GM18867 (cell line): Measurements from ENCODE around the gene SYT12.

ENCODE experiments used
- ATAC-seq: cut with Tn5 transposase; IDR thresholded peaks from one replicate; pipeline ENCODE4 v1.9.1; 2021; ENCODE audit warnings: mild to moderate bottlenecking, moderate library complexity; ENCODE audit not compliant: unreplicated experiment

The SYT12 gene

GRCh38 chr11:67027483-67027930 is 4.6 kb downstream of the SYT12 start:
- ATAC-seq: peak; percentile 13

DNA sequence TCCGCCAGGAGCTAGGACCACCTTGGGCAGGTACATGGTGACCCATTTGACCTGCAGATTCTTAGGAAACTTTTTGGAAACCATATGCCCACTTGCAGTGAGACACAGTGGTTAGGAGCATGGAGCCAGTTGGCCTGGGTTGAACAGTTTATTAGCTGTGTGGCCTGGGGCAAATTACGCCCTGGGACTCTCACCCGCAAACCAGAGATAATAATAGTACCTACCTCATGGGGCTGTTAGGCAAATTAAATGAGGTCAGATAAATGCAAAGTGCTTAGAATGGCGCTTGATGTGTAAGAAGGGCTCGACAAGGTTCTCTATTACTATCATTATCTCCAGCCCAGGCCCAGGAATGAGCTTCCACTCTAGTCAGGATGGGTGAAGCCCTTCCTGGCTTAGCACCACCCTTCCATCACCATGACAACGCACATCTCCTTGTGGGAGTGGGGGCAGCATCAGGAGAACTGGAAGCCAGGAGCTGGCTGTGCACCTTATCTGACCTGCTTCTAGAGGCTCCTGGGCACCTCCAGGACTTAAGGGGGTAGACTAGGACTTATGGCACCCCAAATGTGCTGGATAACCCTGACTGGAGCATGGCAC is 5.1 kb downstream of the SYT12 start:
- peak; percentile 74 for ATAC-seq

GRCh38 chr11:67029146-67029545 is 6.2 kb downstream of the SYT12 start:
- ATAC-seq: no peak

DNA sequence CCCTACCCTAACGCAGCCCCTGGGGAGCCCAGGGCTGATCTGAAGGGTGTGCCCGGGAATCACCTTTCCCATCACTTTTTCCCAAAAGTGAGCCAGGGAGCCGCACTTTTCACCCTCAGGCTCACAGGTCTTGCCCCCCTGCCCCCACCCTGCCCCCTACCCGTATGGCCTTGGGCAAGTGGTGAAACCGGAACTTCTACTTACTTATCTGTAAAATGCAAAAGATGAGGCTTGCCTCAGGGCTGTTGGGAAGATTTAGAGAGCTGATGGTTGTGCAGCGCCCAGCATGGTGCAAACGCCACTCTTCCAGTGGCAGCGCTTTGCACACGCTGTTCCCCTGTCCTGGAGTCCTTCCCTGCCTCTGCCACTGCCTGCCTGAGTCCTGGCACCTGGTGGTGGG is 8.0 kb downstream of the SYT12 start:
- no peak for ATAC-seq

DNA sequence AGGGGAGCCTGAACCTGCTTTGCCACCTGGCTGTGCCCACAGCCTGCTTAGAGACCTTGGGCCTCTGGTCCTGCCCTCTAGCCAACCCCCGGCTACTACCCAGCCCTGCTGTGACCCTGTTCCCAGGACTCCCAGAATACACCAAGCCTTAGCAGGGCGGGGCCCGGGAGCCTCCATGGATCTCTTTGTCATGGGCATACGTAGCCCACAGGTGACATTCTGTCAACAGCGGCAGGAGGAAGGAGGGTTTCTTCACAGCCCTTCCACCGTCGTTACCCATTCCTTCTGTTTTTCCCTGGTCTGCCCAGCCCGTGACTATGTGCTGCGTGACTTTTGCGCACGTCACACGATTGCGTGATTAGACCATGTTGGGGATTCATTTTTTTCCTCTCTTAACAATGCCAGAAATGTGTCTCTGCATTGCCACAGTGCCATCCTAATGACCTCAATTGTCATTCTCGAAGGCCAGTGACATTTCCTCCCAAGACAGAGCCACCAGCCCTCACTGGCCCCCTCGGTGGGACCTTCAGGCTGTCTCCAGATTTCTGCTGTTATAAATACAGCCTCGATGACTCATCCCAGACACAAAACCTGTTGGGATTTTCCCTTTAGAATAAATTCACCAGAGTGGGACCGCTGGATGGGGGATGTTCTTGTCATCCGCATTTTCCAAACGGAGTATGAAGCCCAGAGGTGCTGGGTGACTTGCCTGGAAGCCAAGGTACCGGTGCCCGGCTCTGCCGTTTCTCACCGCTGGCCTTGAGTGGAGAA is 9.0 kb downstream of the SYT12 start:
- ATAC-seq: no peak

GRCh38 chr11:67032830-67033551 is 10.1 kb downstream of the SYT12 start:
- no peak for ATAC-seq

DNA sequence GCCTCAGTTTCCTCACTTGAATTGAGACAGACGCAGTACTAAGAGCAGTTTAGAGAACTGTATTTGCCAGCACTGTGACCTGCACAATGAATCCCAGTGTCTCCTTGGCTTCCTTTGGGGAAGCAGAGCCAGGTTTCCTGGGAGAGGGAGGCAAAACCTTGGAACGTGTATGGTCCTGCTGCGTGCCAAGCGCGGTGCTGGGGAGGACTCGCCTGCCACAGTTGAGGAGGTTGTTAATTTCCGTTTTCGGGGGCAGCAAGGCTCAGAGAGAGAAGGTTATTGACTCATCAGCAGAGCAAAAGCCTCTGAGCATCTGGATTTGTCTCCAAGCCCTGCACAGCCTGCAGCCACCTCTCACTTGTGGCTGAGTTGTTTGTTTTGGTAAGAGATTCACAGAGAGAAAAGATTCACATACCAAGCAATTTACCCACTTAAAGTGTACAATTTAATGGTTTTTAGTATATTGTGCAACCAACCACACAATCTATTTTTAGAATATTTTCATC is 10.8 kb downstream of the SYT12 start:
- ATAC-seq: no peak

DNA sequence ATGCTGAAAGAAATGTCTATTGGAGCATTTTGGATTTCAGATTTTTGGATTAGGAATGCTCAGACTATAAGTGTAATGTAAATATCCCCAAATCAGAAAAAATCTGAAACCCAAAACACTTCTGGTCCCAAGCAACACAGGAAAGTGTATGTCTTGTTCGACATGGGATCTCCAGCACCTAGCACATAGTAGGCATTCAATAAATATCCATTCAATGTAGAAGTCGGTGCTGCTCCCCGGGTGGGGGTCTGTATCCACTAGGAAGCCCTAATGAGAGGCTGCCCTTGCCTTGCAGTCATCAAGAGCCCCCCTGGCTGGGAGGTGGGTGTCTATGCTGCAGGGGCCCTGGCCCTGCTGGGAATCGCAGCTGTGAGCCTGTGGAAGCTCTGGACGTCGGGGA is 11.4 kb downstream of the SYT12 start:
- no peak for ATAC-seq

DNA sequence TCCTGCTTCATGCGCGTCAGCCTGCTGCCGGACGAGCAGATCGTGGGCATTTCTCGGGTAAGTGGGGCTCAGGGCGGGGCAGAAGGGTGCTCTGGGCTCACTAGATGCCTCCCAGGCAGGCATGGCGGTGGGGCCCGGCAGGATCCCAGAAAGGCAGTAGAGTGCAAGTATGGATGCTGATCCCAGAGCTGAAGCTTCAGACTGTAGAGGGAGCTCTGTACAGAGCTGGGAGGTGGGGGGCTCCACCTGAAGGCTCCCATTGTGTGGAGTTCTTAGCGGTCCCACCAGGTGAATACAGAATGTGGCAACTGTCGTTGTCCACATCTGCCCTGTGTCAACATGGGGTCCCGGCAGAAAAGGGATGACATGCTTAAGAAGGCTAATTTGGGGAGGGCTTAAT is 17.2 kb downstream of the SYT12 start:
- no peak for ATAC-seq

DNA sequence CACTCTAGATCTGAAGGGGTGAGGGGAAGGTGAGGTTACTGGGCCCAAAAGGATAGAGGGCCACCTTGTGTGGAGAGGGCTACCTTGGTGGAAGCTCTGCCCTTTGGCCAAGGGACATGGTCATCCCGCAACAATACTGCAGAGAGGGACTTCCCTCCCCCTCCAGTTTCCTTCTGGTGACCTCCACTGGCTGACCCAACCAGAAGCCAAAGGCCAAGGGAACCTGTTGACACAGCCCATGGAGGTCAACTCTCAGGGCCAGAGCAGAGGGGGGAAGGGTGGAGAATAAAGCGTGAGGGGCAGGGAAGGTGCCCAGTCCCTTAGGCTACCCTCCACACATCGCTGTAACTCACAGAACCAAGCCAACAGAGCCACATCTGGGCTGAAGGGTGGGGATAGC is 18.7 kb downstream of the SYT12 start:
- ATAC-seq: no peak

DNA sequence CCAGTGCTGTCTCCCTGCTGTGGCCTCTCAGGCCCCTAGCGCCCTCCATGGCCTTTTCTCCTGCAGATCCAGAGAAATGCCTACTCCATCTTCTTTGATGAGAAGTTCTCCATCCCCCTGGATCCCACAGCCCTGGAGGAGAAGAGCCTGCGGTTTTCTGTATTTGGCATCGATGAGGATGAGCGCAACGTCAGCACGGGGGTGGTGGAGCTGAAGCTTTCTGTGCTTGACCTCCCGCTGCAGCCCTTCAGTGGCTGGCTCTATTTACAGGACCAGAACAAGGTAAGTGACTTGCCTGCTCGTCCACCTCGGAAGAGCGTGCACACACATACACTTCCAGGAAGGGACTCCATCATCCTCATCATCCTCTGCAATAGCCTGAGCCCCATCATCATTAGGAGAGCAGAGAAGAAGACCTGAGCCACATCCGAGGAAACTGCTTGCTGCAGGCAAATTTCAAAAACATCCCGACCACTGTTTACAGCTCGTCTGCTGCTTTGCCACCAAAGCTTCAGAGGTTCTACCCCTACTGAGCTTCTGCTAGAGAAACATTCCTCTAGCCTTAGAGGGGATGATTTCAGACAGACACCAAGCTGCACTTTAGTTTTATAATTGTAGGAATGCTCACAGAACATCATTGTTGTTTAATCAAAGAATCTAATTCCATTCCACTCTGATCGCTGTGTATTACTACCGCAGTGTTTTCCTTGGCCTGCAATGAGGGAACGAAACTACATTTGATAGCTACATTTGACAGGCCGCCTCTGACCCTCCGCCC is 20.8 kb downstream of the SYT12 start:
- ATAC-seq: no peak

- ATAC-seq: no peak
Measured at GRCh38 chr11:67044496-67044895, 21.6 kb downstream of the SYT12 start.

GRCh38 chr11:67045314-67045713 is 22.4 kb downstream of the SYT12 start:
- no peak for ATAC-seq

GRCh38 chr11:67048515-67049130 is 25.7 kb downstream of the SYT12 start:
- ATAC-seq: no peak

DNA sequence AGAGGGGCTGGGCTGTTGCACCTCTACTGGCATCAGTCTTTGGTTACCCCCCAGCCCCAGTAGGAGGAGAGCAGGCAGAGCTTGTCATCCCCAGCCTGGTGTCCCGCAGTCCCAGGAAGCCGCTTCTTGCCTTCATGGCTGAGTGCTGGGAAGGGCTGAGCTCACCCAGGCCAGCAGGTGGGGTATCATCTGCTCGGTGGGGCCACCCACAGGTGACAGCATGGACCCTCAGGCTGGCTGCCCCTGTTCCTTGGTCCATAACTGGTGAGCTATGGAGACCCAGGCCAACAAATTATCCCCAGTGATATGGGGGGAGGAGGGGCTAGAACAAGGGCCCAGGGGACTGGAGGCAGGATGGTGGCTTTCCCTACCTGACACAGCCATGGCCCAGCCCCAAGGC is 27.2 kb downstream of the SYT12 start:
- no peak for ATAC-seq

GRCh38 chr11:67051180-67051893 is 28.4 kb downstream of the SYT12 start:
- no peak for ATAC-seq

DNA sequence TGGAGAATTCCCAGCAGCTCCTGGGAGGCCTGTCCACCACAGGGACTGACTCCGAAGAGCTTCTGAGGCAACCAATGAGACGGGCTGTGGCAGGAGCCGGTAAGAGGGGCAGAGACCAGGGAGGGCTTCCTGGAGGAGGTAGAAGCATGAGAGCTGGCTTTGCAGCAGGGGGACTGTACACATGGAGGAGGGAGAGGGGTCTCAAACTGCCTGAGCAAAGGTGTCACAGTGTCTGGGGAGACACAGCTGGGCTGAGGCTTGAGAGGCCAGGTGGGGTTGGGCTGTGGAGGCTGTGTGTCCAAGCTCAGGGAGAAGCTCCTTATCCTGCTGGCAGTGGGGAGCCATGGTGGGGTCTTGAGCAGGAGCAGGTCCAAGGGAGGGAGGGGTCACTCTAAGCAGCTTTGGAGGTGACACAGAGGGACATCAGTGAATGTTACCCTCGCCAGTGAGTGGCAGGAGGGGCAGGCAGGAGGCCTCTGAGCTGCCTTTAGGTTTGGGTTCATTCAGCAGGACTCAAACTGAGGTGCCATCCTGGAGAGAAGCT is 29.1 kb downstream of the SYT12 start:
- ATAC-seq: no peak

DNA sequence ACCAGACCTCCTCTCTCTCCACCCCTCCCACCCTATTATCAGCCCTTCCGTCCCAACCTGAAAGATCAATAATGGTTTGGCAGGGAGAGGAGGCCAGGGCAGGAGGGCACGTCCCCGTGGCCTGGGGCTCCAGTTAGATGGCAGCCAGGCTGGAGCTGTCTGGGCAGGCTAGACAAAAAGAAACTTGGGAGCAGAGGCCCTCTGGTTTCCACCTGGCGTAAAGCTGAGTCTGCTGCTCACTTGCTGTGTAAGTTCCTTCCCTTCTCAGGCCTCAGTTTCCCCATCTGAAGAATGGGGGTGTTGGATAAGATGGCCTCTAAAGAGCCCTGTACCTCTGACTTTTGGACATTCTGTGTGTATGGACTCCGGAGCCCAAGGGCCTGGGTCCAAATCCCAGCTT is 30.0 kb downstream of the SYT12 start:
- ATAC-seq: no peak

DNA sequence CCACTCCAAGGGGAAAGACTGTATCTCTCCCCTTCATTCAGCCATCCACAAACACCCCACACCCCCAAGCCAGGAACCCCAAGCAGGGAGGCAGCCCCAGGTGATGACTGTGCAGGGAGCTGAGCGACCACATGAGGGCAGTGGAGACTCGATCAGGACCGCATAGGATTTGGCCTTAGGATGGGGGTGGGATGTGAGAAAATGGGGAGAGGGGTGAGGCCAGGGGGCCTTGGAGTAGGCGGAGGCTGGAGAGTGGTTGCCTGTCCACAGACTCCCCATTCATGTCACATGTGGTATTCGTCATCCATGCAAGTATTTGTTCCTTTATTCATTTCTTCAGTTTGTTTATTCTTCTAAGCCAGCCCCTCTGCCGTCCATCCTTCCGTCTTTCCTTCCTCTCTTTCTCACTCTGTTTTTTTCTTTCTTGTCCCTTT is 31.0 kb downstream of the SYT12 start:
- no peak for ATAC-seq
